Measurements from ENCODE around the gene CENPVL1.
"Not testable (repeated sequence)": the region's sequence is repeated elsewhere in the genome, so short reads cannot be mapped to it uniquely, and the experiment has no call there.

Gene CENPVL1

DNA sequence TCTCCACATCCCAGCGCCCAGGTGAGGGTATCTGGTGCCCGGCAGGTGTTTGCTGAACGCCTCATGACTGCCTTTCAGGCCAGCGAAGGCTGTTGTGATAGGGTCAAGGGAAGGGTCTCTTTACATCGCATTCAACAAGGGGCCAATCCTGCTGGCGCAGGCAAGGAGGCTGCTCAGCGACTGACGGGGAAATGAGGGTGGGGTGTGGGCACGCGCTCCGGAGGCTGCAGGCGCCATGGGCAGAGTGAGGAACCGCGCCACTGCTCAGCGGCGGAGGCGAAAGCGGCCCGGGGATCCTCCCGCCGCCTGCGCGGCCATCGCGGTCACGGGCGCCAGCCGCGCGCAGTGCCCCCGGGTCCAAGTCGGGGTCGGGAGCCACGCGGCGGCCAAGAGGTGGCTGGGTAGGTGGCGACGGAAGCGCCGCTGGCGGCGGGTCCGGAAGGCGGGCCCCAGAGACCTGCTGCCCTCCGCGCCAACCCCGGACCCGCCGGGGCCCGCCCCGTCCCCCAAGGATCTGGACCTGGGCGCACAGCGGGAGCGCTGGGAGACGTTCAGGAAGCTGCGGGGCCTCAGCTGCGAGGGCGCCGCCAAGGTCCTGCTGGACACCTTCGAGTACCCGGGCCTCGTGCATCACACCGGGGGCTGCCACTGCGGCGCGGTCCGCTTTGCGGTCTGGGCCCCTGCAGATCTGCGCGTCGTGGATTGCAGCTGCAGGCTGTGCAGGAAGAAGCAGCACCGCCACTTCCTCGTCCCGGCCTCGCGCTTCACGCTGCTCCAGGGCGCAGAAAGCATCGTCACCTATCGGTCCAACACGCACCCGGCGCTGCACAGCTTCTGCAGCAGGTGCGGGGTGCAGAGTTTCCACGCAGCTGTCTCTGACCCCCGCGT lies at the start of gene CENPVL1:
CENPVL1 (plus strand) TSS at position 236 of the 888 bp plus-strand sequence; CDS start at position 236, 0 bp downstream.
- not testable (repeated sequence) for H3K27ac ChIP-seq (ENCODE audit: low read length); H3K9me3 ChIP-seq (ENCODE audit: control insufficient read depth, insufficient read depth, low read length); DNase-seq (ENCODE audit: low read depth, low spot score); H3K4me1 ChIP-seq (ENCODE audit: control insufficient read depth, insufficient read depth, low read length); H3K4me3 ChIP-seq (ENCODE audit: low read length); H3K27me3 ChIP-seq (ENCODE audit: control insufficient read depth, insufficient read depth, low read length); H3K36me3 ChIP-seq (ENCODE audit: control insufficient read depth, insufficient read depth, low read length)
- WGBS (ENCODE audit: insufficient coverage, insufficient read length), result no CpG with 5 or more reads among the region's 87 CpGs

DNA sequence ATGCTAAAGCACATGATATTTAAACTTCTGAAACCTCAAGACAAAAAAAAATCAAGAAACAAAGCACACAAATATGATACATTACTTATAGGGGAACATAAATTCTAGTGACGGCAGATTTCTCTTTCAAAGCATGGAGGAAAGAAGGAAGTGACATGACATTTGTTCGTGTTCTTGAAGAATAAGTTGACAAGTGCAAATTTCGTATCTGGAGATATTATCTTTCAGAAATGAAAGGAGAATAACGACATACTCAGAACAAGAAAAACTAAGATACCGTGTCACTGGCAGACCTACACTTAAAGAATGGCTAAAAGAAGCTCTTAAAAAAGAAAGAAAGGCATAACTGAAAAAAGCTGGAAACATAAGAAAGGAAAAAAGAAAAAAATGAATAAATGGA lies 44.3 kb upstream of the CENPVL1 start:
- no peak for DNase-seq (ENCODE audit: low read depth, low spot score)
- Histone ChIP-seq H3K27me3 (ENCODE audit: control insufficient read depth, insufficient read depth, low read length) (no peaks in the 10 kb centered on the region), H3K27ac (ENCODE audit: low read length) (no peak overlapping the region), H3K4me1 (ENCODE audit: control insufficient read depth, insufficient read depth, low read length) (no peaks in the 10 kb centered on the region), H3K4me3 (ENCODE audit: low read length) (no peak overlapping the region), H3K36me3 (ENCODE audit: control insufficient read depth, insufficient read depth, low read length) (no peaks in the 10 kb centered on the region), H3K9me3 (ENCODE audit: control insufficient read depth, insufficient read depth, low read length) (no peaks in the 10 kb centered on the region)
- WGBS (ENCODE audit: insufficient coverage, insufficient read length), result no CpG with 5 or more reads among the region's 5 CpGs

DNA sequence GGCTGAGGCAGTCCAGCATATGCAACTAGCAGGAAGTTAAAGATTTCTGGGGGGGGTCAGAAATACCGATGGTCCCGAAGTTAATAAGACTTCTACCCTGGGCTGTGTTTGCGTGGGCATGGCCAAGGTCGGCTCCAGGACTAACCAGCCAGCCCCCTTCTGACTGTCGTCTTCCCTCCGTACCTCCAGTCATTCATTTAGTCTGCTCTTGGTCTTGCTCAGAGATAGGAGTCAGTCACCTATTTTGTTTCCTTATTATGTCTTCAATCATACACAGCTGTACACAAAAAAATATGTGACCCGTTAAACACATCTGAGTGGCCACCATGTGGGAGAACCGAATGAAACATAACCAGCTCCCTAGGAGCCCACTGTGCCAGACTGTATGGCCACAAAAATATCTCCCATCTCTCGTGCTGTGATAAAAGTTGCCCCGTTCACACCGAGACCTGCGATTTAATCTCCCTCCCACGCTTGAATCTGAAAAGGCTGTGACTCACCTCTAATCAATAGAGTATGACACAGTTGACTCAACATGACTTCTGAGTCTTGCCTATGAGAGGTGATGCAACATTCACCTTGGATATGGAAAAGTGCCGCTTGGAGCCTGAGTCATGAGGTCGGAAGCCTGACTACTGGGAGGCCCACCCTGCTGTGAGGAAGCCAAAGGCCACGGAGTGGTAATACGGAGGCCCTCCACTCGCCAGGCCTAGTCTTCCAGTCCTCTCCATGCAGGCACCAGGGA lies 30.5 kb upstream of the CENPVL1 start:
- not testable (repeated sequence) for H3K4me3 ChIP-seq (ENCODE audit: low read length); H3K27ac ChIP-seq (ENCODE audit: low read length); H3K27me3 ChIP-seq (ENCODE audit: control insufficient read depth, insufficient read depth, low read length); DNase-seq (ENCODE audit: low read depth, low spot score); H3K9me3 ChIP-seq (ENCODE audit: control insufficient read depth, insufficient read depth, low read length); H3K4me1 ChIP-seq (ENCODE audit: control insufficient read depth, insufficient read depth, low read length); H3K36me3 ChIP-seq (ENCODE audit: control insufficient read depth, insufficient read depth, low read length)
- no CpG with 5 or more reads among the region's 18 CpGs for WGBS (ENCODE audit: insufficient coverage, insufficient read length)

DNA sequence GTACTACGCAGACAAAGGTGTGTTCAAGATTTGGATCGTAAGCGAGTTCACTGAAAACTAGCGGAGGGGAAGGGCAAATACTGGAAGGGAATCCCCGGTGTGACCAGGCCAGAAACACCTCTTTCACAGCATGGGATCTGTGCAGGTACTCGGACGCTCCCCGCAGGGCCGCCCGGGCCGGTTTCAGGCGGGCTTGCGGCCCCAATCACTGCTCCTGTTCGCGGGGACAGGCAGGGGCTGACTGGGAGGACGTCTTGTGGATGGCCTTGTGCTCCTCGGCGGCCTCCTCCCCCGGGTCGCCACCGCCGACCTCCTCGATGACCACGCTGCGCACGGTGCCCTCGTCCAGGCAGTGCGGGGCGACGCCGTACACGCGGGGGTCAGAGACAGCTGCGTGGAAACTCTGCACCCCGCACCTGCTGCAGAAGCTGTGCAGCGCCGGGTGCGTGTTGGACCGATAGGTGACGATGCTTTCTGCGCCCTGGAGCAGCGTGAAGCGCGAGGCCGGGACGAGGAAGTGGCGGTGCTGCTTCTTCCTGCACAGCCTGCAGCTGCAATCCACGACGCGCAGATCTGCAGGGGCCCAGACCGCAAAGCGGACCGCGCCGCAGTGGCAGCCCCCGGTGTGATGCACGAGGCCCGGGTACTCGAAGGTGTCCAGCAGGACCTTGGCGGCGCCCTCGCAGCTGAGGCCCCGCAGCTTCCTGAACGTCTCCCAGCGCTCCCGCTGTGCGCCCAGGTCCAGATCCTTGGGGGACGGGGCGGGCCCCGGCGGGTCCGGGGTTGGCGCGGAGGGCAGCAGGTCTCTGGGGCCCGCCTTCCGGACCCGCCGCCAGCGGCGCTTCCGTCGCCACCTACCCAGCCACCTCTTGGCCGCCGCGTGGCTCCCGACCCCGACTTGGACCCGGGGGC lies 28.2 kb upstream of the CENPVL1 start:
- no CpG with 5 or more reads among the region's 88 CpGs for WGBS (ENCODE audit: insufficient coverage, insufficient read length)
- not testable (repeated sequence) for H3K27ac ChIP-seq (ENCODE audit: low read length); DNase-seq (ENCODE audit: low read depth, low spot score); H3K4me1 ChIP-seq (ENCODE audit: control insufficient read depth, insufficient read depth, low read length); H3K4me3 ChIP-seq (ENCODE audit: low read length); H3K27me3 ChIP-seq (ENCODE audit: control insufficient read depth, insufficient read depth, low read length); H3K36me3 ChIP-seq (ENCODE audit: control insufficient read depth, insufficient read depth, low read length); H3K9me3 ChIP-seq (ENCODE audit: control insufficient read depth, insufficient read depth, low read length)

DNA sequence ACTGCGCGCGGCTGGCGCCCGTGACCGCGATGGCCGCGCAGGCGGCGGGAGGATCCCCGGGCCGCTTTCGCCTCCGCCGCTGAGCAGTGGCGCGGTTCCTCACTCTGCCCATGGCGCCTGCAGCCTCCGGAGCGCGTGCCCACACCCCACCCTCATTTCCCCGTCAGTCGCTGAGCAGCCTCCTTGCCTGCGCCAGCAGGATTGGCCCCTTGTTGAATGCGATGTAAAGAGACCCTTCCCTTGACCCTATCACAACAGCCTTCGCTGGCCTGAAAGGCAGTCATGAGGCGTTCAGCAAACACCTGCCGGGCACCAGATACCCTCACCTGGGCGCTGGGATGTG lies 27.6 kb upstream of the CENPVL1 start, which contains the start of gene CENPVL2:
CENPVL2 (minus strand) TSS at position 112 of the 343 bp plus-strand sequence; CDS start at position 112, 0 bp downstream.
- no CpG with 5 or more reads among the region's 30 CpGs for WGBS (ENCODE audit: insufficient coverage, insufficient read length)
- DNase-seq (ENCODE audit: low read depth, low spot score), result not testable (repeated sequence)

DNA sequence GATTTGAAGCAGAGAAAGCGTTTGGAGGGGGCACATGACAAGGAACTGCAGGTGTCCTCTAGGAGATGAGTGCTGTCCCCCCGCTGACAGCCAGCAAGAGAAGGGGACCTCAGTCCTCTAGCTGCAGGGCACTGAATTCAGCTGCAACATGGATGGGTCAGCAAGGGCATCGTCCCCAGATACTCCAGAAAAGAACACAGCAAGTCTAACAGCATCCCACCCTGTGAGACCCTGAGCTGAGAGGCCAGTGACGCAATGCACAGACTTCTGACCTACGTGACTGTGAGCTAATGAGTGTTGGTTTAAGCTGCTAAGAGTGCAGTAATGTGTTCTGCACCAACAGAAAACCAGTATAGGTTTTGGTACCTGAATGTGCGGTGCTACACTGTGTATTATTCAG lies 16.1 kb upstream of the CENPVL1 start:
- DNase-seq (ENCODE audit: low read depth, low spot score), result no peak
- no CpG with 5 or more reads among the region's 6 CpGs for WGBS (ENCODE audit: insufficient coverage, insufficient read length)

More for the DNA sequence above, 27.6 kb upstream of the CENPVL1 start, which contains the start of gene CENPVL2:
- H3K27me3 ChIP-seq (ENCODE audit: control insufficient read depth, insufficient read depth, low read length); H3K36me3 ChIP-seq (ENCODE audit: control insufficient read depth, insufficient read depth, low read length); H3K9me3 ChIP-seq (ENCODE audit: control insufficient read depth, insufficient read depth, low read length); H3K4me3 ChIP-seq (ENCODE audit: low read length); H3K4me1 ChIP-seq (ENCODE audit: control insufficient read depth, insufficient read depth, low read length); H3K27ac ChIP-seq (ENCODE audit: low read length): not testable (repeated sequence)

DNA sequence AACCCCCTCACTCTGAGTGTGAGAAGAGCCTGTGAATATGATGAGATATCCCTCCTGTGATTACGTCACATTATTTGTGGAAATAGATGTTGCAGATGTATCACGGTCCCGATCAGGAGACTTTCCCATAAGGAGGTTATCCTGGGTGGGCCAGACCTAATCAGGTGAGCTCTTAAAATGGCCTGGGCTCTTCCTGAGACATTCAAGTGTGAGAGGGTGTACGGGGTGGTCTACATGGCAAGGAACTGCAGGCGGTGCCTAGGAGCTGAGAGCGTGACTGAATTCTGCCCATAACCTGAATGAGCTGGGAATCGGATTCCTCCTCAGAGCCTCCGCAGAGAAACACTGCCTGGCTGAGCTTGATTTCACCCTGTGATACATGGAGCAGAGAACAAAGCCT lies 12.9 kb upstream of the CENPVL1 start:
- Histone ChIP-seq H3K4me3 (ENCODE audit: low read length) (no peak overlapping the region), H3K27ac (ENCODE audit: low read length) (no peak overlapping the region), H3K36me3 (ENCODE audit: control insufficient read depth, insufficient read depth, low read length) (no peaks in the 10 kb centered on the region), H3K9me3 (ENCODE audit: control insufficient read depth, insufficient read depth, low read length) (no peaks in the 10 kb centered on the region), H3K4me1 (ENCODE audit: control insufficient read depth, insufficient read depth, low read length) (no peaks in the 10 kb centered on the region), H3K27me3 (ENCODE audit: control insufficient read depth, insufficient read depth, low read length) (no peaks in the 10 kb centered on the region)
- DNase-seq (ENCODE audit: low read depth, low spot score), result no peak
- WGBS (ENCODE audit: insufficient coverage, insufficient read length), result no CpG with 5 or more reads among the region's 8 CpGs

More for the DNA sequence above, 16.1 kb upstream of the CENPVL1 start:
- Histone ChIP-seq H3K9me3 (ENCODE audit: control insufficient read depth, insufficient read depth, low read length) (no peaks in the 10 kb centered on the region), H3K4me3 (ENCODE audit: low read length) (no peak overlapping the region), H3K27me3 (ENCODE audit: control insufficient read depth, insufficient read depth, low read length) (no peaks in the 10 kb centered on the region), H3K27ac (ENCODE audit: low read length) (no peak overlapping the region), H3K36me3 (ENCODE audit: control insufficient read depth, insufficient read depth, low read length) (no peaks in the 10 kb centered on the region), H3K4me1 (ENCODE audit: control insufficient read depth, insufficient read depth, low read length) (no peaks in the 10 kb centered on the region)

DNA sequence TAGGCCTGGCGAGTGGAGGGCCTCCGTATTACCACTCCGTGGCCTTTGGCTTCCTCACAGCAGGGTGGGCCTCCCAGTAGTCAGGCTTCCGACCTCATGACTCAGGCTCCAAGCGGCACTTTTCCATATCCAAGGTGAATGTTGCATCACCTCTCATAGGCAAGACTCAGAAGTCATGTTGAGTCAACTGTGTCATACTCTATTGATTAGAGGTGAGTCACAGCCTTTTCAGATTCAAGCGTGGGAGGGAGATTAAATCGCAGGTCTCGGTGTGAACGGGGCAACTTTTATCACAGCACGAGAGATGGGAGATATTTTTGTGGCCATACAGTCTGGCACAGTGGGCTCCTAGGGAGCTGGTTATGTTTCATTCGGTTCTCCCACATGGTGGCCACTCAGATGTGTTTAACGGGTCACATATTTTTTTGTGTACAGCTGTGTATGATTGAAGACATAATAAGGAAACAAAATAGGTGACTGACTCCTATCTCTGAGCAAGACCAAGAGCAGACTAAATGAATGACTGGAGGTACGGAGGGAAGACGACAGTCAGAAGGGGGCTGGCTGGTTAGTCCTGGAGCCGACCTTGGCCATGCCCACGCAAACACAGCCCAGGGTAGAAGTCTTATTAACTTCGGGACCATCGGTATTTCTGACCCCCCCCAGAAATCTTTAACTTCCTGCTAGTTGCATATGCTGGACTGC lies 2.8 kb downstream of the CENPVL1 start:
- H3K4me3 ChIP-seq (ENCODE audit: low read length); H3K4me1 ChIP-seq (ENCODE audit: control insufficient read depth, insufficient read depth, low read length); H3K9me3 ChIP-seq (ENCODE audit: control insufficient read depth, insufficient read depth, low read length); DNase-seq (ENCODE audit: low read depth, low spot score); H3K27ac ChIP-seq (ENCODE audit: low read length); H3K36me3 ChIP-seq (ENCODE audit: control insufficient read depth, insufficient read depth, low read length); H3K27me3 ChIP-seq (ENCODE audit: control insufficient read depth, insufficient read depth, low read length): not testable (repeated sequence)
- WGBS (ENCODE audit: insufficient coverage, insufficient read length), result no CpG with 5 or more reads among the region's 18 CpGs

DNA sequence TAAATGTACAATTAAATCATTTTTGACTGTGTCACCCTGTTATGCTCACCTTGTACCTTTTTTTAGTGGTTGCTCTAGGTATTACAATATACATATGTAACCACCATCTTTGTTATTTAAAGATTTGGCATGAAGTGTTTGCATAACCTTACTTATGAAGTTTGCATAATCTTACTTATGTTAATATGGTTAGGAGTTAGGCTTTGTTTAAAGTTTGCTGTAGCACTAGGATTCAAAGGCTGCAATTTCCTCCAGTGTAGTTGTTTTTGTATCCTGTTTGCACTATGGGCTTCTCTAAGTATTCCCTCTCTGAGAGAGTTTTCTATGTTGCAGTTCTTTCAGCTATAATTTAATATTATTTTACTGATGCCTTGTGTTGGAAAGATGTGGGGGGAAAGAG lies 17.9 kb downstream of the CENPVL1 start:
- Histone ChIP-seq H3K4me1 (ENCODE audit: control insufficient read depth, insufficient read depth, low read length) (peaks cover 1% of the 10 kb centered on the region), H3K27me3 (ENCODE audit: control insufficient read depth, insufficient read depth, low read length) (no peaks in the 10 kb centered on the region), H3K27ac (ENCODE audit: low read length) (no peak overlapping the region), H3K4me3 (ENCODE audit: low read length) (no peak overlapping the region), H3K9me3 (ENCODE audit: control insufficient read depth, insufficient read depth, low read length) (no peaks in the 10 kb centered on the region), H3K36me3 (ENCODE audit: control insufficient read depth, insufficient read depth, low read length) (no peaks in the 10 kb centered on the region)
- no peak for DNase-seq (ENCODE audit: low read depth, low spot score)

Measured in iPS DF 6.9 (cell line).